HG03135 (cell line): Measurements from ENCODE around the gene BARD1.

Source experiments
- ATAC-seq: cut with Tn5 transposase; IDR thresholded peaks from one replicate; pipeline ENCODE4 v1.9.1; 2021; ENCODE audit warnings: mild to moderate bottlenecking, moderate library complexity; ENCODE audit not compliant: unreplicated experiment

Gene BARD1

DNA sequence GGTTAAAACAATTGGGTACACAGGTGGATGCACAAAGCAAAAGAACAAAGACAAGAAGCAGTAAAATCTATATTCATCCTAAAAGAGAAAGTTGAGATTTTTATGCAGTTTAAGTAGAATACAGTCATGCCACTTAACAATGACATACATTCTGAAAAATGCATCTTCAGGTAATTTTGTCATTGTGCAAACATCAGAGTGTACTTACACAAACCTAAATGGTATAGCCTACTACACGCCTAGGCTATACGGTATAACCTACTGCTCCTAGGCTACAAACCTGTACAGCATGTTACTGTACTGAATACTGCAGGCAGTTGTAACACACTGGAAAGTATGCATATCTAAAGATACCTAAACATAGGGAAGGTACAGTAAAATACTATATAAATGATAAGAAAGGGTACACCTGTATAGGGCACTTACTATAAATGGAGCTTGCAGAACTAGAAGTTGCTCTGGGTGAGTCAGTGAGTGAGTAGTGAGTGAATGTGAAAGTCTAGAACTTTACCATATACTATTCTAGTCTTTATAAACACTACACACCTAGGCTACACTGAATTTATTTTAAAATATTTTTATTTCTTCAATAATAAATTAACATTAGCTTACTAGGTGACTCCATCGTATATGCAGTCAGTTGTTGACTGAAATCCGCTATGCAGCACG lies 132.9 kb downstream of the BARD1 start:
- ATAC-seq, result no peak
